Middle frontal gyrus (tissue), 1 donor: ENCODE measurements around the gene NAP1L1.
A peak's percentile ranks its signal among the peaks of the same experiment; 100 is the strongest.

Source experiments
- DNase-seq: peaks from one replicate; pipeline ENCODE4 v3.0.0-alpha.2; 2015; ENCODE audit warnings: low spot score; ENCODE audit errors: extremely low spot score

The NAP1L1 gene

DNA sequence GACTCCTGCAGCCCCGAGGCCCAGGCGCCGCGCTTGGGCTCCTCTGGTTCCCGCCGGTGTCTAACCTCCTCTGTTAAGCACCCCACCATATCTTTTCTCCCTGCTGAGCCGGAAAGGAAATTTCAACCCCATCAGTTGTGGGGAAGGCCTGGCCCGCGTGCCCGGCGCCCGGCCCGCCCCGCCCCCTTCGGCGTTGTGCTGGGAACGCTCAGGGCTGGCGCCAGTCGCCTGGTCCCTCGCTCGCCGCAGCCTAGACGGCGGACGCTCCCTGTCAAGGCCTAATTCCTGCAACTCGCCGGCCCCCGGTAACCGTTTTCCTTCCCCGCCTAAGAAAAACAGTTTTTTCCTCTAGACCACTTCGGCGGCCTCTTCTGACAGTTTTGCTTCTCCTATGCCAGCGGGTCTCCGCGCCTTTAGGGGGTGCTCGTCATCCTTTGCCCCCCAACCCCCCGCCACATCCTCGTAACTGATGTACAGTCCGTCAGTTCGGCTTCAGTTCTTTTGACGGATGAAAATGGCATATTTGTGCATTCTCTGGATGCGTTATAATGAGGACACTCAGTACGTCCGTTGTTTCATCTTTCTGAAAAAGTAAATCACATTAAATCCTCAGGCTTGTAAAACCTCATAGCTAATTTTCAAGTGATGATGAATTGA is 506 bp upstream of the NAP1L1 start:
- DNase-seq, result peak; percentile 53

DNA sequence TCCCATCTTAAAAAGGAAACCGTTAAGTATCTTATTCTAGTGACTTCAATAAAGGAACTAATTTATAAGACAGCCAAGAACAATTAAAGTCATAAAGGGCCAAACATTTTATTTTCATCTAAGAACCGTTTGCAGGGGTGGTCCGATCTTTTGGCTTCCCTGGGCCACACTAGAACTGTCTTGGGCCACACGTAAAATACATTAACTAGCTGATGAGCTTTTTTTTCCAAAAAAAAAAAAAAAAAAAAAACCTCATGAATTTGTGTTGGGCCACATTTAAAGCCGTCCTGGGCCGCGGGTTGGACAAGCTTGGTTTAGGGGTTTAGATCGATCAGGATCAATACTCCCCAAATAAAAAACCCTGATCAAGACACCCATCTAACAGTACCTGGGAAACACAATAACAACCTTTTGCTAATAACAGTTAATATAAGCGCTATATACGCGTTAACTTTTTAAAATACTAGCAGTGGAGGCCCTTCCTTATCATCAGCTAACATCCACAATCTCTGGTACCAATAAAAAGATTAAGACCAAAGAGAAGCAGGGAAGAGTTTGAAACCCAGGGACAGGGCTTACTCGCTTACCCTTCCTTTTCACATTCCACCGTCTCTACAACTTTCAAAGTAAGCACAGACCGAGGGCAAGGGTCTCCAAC is 1.1 kb downstream of the NAP1L1 start:
- DNase-seq, result no peak

DNA sequence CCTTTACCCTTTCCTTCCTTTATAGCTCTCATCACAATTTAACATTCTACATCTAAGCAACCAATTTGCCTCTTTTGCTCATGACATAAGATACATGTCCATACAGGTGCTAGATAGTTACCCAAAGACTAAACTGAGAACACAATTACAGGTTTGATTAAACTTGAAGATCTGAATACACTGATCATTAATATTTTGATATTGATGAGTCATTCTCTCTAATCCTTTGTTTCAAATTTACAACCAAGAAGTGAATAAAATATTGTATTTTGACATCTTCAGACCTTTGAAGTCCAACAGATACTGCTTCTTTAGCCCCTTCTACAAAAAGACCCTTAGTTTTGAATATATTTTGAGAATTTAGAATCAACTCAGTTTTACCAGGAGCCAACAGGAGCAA is 2.6 kb downstream of the NAP1L1 start:
- DNase-seq, result no peak

DNA sequence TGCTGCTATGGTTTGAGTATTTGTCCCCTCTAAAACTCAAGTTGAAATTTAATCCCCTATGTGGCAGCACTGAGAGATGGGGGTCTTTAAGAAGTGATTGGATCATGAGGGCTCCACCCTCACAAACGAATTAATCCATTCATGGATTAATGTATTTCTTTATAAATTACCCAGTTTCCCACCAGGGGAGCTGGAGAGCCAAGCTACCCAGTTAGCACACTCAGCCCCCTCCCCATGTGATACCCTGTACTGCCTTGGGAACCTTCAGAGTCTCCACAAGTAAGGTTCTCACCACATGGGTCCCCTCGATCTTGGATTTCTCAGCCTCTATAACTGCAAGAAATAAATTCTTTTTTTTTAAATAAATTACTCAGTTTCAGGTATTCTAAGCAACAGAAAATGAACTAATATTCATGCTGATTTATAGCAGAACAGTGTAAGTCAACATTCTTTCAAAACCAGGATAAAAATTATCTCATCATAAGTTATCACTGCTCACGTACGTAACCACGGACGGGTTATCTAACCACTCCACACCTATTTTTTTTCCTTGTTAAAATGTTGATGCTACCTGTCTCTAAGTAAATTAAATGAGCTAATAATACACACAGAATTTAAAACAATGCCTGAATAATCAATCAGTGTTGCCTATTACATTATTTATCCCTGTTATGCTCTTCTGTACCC is 3.6 kb downstream of the NAP1L1 start:
- DNase-seq, result no peak

DNA sequence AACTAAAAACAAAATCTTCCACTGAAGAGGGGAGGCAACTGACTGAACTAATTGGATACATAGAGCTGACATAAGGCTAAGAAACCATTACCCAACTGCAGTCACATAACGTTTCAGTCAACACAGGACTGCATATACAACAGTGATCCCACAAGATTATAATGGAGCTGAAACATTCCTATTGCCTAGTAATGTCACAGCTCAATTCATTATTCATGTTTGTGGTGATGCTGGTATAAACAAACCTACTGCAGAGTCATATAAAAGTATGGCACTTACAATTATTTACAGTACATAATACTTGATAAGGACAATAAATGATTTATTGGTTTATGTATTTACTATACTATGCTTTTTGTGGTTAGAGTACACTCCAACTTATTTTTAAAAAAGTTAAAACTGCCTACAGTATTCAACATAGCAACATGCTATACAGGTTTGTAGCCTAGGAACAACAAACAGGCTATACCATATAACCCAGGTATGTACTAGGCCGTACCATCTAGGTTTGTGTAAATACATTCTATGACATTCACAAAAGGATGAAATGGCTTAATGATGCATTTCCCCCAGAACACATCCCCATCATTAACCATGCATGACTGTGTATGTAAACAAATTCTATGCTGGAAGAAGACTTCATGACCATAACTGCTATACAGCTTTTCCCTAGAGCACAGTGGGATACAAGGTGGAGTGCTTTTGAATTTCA is 4.3 kb downstream of the NAP1L1 start:
- DNase-seq, result no peak

DNA sequence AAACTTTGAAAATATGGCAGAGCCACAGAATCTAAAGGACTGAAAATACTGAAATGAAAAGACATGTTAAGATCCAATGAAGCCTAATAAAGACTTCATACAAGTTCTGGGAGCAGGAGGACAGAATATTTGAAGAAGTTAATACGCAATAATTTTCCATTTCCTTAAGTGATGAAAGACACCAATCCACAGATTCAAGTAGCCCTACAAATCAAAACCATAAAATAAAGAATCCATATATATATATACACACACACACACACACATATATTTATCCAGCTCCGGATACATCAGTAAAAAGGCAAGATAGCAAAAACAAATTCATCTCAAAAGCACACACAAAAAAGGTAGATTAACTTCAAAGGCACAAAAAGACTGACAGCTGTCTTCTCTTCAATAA is 5.7 kb downstream of the NAP1L1 start:
- DNase-seq, result no peak

DNA sequence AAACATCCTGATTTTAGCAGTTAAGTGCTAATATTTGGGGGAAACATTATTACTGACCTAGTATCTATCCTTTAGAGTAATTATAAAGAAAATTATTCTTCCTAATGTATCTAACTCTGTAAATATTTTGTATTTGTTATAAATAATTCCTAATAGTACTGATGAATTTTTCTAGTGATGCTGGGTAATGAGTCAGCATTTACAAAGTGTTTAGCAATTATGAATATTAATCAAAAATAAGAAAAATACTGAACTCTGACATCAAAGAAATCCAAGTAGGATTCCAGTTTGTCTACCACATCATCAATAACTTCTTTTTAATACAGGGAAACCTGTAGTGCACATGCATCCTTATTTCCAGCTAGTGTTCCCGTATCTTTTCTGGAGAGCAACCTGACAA is 9.0 kb downstream of the NAP1L1 start:
- no peak for DNase-seq

DNA sequence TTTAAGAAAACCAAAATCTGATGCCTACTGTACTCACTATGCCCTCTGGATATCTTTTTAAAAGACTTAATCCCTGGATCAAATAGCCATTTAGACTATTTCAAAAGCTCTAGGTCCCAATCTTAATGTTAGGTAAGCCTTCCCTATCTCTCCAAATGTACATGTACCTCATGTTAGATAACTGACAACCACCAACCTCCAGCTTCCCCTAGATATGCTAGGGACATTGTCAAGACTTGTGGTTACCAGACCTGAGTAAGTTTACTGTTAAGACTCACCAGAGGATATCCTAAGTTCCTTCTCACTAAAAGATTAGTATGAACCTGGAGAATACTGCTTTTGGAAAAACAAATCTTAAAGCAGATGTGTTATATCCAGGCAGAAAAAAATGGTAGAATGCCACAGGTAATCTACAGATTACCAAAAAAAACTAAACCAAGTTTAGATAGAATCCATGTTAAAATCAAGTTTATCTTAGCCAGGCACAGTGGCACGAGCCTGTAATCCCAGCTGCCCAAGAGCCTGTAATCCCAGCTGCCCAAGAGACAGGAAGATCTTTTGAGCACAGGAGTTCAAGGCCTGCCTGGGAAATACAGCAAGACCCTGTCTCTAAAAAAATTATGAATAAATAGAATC is 9.7 kb downstream of the NAP1L1 start:
- no peak for DNase-seq

DNA sequence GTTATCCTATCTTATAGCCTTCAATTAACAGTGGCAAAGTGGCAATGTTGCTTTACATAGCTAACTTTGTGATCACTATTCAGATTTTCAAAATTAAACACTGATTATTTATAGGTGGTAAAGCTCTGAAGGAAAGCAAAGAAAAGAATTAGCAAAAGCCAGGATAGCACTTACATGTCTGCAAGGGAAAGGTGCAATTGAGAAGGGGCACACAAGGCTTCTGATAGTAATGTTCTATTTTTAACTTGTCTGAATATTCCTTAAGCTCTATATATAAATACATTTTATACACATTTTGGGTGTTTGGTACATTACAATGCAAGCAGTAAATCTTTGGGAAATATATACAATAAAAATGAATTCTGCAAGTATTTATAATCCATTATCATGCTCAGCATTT is 10.9 kb downstream of the NAP1L1 start:
- no peak for DNase-seq

DNA sequence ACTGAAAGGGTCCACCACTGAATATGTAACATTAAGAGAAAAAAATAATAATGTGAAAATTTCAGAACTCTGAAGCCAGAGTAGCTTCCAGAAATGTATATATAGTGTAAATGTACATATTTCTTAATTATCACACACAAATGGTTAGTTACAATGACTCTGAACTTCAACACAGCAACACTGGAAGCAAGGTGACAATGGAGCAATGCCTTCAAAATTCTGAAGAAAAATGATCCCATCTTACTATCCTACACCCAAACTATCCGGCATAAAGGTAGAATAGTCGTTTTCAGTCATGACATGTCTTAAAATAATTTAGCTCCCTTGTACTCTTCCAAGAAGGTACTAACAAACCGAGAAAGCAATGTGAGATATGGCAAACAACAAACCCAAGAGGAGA is 11.9 kb downstream of the NAP1L1 start:
- DNase-seq, result no peak

DNA sequence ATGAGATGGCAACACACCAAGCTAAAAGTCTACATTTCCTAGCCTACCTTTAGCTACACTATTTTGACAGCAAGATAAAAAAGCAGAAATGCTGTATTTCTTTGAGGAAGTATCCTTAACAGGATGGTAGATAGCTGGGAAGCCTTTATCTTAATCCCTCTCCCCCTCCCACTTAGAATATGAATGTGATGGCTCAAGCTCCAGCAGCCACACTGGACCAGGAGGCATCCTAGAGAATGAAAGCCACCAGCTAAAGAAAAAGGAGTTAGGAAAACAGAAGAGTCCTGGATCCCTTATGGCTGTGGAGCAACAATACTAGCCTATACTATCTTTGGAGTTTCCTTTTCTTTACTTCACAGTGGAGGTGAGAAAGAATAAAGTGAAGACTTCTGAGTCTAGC is 15.1 kb downstream of the NAP1L1 start:
- no peak for DNase-seq

DNA sequence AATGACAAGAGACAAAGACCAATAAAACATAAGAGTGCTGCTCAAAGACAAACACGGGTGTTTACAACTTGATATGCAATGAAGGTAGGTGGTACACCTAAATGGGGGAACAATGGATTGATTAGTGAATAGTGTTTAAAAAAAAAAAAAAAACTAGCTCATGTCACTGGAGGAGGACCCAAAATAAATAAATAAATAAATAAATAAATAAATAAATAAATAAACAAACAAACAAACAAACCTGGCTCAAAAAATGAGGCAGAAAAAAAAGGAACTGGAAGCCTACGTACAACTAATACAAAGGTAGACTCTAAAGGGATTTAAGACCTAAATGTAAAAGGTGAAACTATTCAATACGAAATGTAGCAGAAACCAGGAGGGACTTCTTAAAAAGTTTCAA is 18.6 kb downstream of the NAP1L1 start:
- no peak for DNase-seq

DNA sequence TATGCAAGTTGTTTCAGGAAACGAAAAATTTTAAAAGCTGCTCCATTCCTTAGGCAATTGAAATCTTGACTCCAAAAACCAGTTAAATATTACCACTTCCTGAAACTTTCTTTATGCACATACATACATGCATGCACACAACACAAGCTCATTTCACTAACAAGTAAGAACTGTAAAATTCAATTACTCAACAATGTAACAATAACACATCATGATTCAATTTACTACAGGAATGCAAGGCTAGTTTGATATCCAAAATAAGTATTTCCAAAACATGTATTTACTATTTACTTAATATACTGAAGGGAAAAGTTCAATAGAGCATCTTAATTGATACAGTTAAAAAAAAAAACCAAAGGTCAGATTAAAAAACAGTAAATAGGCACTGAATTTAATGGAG is 19.6 kb downstream of the NAP1L1 start:
- no peak for DNase-seq

DNA sequence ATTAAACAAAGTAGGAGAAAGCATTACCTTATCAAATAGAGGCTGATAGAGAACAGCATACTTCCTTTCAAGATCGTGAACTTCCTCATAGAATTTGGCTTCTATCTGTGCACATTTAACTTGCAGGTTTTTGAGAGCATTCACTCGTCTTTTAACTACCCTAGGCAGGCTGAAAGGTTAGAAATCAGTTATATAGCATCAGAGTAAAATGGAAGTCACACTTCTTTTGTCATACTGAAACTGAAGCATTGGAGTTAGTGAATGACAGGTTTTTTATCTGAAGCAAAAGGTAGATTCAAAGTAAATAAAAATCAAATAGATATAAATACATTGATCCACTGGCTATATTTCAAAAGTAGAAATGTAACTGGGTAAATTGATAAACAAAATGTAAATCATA is 24.4 kb downstream of the NAP1L1 start:
- DNase-seq, result no peak

DNA sequence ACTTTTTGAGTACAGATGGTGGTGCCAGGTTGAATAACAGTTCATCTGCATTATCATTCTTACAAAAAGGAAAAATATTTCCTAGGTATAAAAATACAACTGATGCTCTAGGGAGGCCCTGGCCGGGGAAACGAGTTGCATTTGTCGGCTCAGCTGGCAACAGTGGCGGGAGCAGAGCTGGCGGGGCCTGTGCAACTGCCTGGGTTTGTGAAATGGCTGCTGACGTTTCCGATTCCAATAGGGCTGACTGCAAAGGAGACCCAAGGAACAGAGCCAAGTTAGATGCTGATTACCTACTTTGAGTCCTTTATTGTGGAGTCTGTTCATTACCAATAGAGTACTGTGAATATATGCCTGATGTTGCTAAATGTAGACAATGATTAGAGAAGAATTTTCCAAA is 27.2 kb downstream of the NAP1L1 start:
- peak; percentile 35 for DNase-seq

DNA sequence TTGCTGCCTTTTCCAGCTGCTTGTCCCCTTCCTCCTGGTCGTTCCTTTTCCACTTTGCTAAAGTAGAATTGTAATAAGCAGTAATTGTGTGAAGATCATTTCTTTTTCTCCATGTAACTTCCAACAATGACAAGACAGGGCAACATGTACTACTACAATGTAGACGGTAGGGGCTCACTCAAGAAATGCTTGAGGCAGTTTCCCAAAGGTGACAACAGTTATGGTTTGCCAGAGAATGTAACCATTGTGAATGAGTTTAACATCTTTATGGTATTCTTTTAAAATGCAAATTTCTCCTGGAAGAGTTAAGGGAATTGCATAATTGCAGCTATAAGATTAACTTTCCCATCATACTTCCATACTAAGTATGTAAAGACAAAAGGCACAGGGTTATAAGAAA is 29.1 kb downstream of the NAP1L1 start:
- no peak for DNase-seq

DNA sequence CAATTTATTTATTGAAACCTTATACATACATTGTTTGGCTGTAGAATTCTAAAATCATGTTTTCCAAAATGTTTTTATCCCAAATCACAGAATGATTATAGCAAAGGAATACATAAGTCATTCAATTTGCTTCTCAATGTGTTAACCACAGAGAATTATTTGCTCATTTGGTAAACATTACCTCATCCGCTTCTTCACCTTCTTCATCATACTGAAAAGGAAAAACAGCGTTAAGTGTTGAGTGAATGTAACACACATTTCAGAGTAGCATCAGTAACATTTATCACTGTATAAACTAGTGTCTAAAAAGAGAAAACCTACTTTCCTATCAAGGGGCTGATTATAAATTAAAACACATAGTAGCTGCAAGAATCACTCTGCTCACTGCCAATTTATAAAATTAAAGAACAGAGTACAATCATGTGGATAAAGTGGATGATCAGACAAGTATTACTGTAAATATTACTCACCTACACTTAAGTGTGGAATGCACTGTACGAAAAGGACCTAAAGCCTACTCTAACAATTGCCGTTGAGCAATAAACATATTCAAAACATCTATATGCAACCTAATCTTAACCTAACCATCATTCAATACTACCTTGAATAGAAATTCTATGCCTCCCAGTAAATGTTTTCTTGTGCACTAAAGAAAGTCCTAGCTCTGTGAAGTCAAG is 34.8 kb downstream of the NAP1L1 start:
- no peak for DNase-seq

DNA sequence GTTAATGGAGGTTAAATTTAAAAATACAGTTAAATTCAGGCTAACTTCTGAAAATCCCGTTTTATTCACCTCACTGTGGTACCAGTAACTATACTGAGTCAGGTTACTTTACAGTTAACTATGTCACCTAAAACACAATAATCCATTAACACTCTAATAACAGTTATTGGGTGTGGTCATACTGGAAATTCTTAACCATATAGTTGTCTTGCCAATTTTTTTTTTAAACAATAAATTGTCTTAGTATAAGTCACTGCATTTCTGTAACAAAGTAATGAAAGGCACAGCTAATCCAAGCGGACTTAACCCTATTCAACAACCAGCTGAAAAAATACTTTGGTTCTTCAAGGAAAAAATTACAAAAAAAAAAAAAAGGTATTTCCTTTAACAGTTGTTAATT is 36.7 kb downstream of the NAP1L1 start:
- DNase-seq, result no peak

DNA sequence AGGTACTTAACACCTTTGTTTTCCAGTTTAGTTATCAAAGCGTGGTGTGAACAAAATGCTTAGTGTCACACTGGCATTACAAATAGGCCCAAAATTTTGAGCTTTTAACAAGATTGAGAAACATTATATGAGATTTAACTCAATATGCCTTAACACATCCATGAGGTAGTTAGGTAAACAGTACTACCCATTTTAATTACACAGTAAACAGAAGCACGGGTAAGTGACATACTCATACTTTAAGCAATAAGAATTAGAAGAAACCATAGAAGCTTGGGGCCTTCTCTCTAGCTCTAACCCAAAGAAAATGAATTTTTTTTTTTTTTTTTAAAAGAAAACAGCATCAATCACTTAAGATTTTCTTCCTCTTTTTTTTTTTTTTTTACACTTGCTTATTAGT is 37.4 kb downstream of the NAP1L1 start:
- DNase-seq, result no peak

DNA sequence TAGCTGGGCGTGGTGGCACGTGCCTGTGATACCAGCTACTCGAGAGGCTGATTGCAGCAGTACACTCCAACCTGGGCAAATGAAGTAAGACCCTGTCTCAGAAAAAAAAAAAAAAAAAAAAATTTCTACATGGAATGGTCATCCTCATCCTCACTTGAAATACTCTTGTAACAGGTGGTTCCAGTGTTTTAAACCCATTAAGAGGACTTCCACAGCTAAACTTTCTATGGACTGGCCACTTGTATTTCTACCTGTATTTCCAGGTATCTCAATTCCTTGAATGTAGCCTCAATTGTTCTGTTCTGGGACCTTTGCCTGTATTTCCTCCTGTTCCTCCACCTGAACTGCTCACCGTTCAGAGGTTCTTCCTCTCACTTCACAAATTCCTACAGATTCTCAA is 41.1 kb downstream of the NAP1L1 start:
- no peak for DNase-seq

DNA sequence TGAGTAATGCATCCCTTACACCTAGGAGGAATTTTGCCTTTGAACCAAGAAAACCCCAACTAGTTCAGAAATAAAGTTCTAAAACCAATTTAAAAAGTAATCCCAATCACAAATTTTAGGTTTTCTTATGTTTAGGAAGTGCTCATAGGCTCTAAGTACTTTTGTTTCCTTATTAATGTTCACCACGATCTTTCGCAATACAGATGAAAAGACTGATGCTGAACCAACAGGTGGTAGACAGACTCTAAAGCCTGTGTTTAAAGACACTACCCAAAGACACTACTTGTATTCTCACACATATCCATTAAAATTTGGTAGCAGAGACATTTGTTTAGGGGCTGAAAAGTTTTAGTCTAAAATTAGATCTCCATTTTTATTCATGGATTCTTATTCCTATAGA is 42.3 kb downstream of the NAP1L1 start:
- DNase-seq, result no peak
